Measurements from ENCODE around the gene HOXD8. TPM values are rescaled to one million over a fixed set of nuclear protein-coding genes. Genes with fewer than 3 reads are reported as not detected.

Gene HOXD8
- polyA plus RNA-seq, 1 of the 3 experiments (the other 2 are of a cell fraction), result 6.4 TPM

DNA sequence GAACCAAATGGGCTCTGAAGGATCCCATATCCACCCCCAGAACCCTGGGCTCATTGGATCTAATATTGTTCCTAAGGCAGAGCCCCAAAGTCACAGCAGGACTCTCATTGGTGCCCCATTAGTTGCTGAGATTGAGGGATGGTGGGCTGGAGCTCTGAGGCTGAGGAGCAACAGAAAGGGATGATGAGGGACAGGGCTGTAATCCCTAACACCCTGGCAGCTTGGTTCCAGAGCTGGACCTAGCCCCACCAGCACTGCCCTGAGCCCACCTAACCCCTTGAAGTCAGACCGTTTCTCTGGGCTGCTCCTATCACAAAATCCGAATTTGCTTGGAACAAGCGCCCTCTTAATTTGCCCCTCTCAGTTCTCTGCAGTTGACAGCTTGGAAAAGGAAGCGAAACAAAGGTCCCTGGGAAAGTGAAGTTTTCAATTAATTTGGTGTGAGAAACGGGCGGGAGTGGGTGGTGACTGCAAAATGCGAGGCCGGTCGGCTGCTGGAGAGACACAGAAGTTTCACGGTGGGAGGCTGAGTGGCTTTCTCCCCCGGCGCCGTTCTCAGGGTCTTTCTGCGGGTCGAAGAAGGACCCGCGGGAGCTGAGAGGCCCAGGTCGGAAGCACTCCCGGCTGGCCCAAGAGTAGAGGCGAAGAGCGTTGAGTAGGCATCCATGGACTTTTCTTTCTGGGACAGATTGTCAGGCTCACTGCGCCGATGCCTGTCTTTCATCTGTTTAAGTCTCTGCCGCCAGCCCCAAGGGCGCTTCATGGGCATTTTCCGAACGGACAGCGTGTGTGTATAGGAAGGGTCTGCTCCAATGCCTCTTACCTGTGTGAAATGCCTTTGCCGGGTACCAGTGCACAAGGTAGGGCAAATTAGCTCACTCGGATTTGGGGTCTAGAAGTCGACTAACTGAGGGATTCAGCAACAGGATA lies 37.9 kb upstream of the HOXD8 start:
- Histone ChIP-seq H3K9ac (no peak overlapping the region), H3K4me3 (ENCODE audit: low read depth in 2 of 2, low read length in 1 of 2) (no peak overlapping the region), H3K79me2 (ENCODE audit: insufficient read depth) (no peaks in the 10 kb centered on the region), H3K36me3 (replicated peaks in 1 of 2; ENCODE audit: control insufficient read depth in 1 of 2, insufficient read depth in 2 of 2, low read length in 1 of 2) (no peaks in the 10 kb centered on the region), H4K20me1 (ENCODE audit: insufficient read depth) (0 out of 2 replicates have a peak, but pooled peaks cover 3% of the 10 kb centered on the region), H3K27me3 (ENCODE audit: insufficient read depth) (peaks cover 95% of the 10 kb centered on the region), H3K4me2 (no peak overlapping the region), H3K9me3 (no peaks in the 10 kb centered on the region), H3K27ac (ENCODE audit: low read depth in 2 of 2, low read length in 1 of 2) (no peak overlapping the region), H3K9me2 (no peaks in the 10 kb centered on the region), H3F3A (replicated peaks; ENCODE audit: insufficient read depth) (no peaks in the 10 kb centered on the region), H2AFZ (ENCODE audit: low read depth) (no peak overlapping the region), H3K4me1 (ENCODE audit: control insufficient read depth in 1 of 2, insufficient read depth in 2 of 2, low read depth in 1 of 2, low read length in 1 of 2) (peaks cover 0 to 11% of the 10 kb centered on the region in 2 experiments; a peak in 1 of 4 replicates)
- CTCF ChIA-PET, result interaction anchor here (0.7 to 13.5 kb wide), 10 partner anchors 9 to 1392 kb away, joined by 3 to 264 read pairs (median 4); partner anchors contain the start of genes EVX2, HOXD10, HOXD11 and HOXD9
- DNase-seq, result no peak
- TF ChIP-seq, protein P1, sequence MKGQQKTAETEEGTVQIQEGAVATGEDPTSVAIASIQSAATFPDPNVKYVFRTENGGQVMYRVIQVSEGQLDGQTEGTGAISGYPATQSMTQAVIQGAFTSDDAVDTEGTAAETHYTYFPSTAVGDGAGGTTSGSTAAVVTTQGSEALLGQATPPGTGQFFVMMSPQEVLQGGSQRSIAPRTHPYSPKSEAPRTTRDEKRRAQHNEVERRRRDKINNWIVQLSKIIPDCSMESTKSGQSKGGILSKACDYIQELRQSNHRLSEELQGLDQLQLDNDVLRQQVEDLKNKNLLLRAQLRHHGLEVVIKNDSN (IDR thresholded peaks at IDR 0.05; ENCODE audit: borderline replicate concordance, low read depth), result no peak
- peak; percentile 79; the same call in 1 of the 2 replicates for TF ChIP-seq EZH2phosphoT487 (IDR thresholded peaks at IDR 0.05; ENCODE audit: borderline replicate concordance, low read depth)
- WGBS (ENCODE audit: low lambda C conversion rate), result 43% methylated on average over 29 of the region's 31 CpGs
- POLR2A ChIA-PET, result no interaction called here

- Histone ChIP-seq H3K9ac (no peak within 1 kb of the TSS), H3K36me3 (replicated peaks in 1 of 2; ENCODE audit: control insufficient read depth in 1 of 2, insufficient read depth in 2 of 2, low read length in 1 of 2) (no peaks in the 10 kb centered on the region), H2AFZ (ENCODE audit: low read depth) (no peak within 1 kb of the TSS), H3K4me1 (ENCODE audit: control insufficient read depth in 1 of 2, insufficient read depth in 2 of 2, low read depth in 1 of 2, low read length in 1 of 2) (peaks cover 0 to 19% of the 10 kb centered on the region in 2 experiments; a peak in 1 of 4 replicates), H3K79me2 (ENCODE audit: insufficient read depth) (no peaks in the 10 kb centered on the region), H3K9me2 (no peaks in the 10 kb centered on the region), H4K20me1 (ENCODE audit: insufficient read depth) (no peaks in the 10 kb centered on the region), H3K27ac (ENCODE audit: low read depth in 2 of 2, low read length in 1 of 2) (no peak within 1 kb of the TSS), H3K4me3 (ENCODE audit: low read depth in 2 of 2, low read length in 1 of 2) (peak within 1 kb of the TSS in 1 of 2 experiments; percentile 38; a peak in 3 of 4 replicates), H3K27me3 (ENCODE audit: insufficient read depth) (peaks cover 94% of the 10 kb centered on the region), H3K9me3 (no peaks in the 10 kb centered on the region), H3F3A (replicated peaks; ENCODE audit: insufficient read depth) (no peaks in the 10 kb centered on the region), H3K4me2 (peak within 1 kb of the TSS; percentile 65; the same call in 1 of the 2 replicates)
- DNase-seq, result peak; percentile 72
- TF ChIP-seq GABPA (IDR thresholded peaks at IDR 0.05; ENCODE audit: low read depth) (no peak), FOSL2 (IDR thresholded peaks at IDR 0.05; ENCODE audit: borderline replicate concordance, low read depth) (no peak), SMC3 (IDR thresholded peaks at IDR 0.05; ENCODE audit: low read depth, low read length) (no peak), EZH2phosphoT487 (IDR thresholded peaks at IDR 0.05; ENCODE audit: borderline replicate concordance, low read depth) (no peak; the same call in 1 of the 2 replicates), SIN3A (IDR thresholded peaks at IDR 0.05; ENCODE audit: borderline replicate concordance, low read depth, low read length) (no peak), TEAD4 (IDR thresholded peaks at IDR 0.05; ENCODE audit: borderline replicate concordance, insufficient read depth) (no peak), RAD21 (IDR thresholded peaks at IDR 0.05; ENCODE audit: low read length) (no peak)
- TF ChIP-seq, protein P2, sequence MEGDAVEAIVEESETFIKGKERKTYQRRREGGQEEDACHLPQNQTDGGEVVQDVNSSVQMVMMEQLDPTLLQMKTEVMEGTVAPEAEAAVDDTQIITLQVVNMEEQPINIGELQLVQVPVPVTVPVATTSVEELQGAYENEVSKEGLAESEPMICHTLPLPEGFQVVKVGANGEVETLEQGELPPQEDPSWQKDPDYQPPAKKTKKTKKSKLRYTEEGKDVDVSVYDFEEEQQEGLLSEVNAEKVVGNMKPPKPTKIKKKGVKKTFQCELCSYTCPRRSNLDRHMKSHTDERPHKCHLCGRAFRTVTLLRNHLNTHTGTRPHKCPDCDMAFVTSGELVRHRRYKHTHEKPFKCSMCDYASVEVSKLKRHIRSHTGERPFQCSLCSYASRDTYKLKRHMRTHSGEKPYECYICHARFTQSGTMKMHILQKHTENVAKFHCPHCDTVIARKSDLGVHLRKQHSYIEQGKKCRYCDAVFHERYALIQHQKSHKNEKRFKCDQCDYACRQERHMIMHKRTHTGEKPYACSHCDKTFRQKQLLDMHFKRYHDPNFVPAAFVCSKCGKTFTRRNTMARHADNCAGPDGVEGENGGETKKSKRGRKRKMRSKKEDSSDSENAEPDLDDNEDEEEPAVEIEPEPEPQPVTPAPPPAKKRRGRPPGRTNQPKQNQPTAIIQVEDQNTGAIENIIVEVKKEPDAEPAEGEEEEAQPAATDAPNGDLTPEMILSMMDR (IDR thresholded peaks at IDR 0.05), result no peak
- TF ChIP-seq, protein P3, sequence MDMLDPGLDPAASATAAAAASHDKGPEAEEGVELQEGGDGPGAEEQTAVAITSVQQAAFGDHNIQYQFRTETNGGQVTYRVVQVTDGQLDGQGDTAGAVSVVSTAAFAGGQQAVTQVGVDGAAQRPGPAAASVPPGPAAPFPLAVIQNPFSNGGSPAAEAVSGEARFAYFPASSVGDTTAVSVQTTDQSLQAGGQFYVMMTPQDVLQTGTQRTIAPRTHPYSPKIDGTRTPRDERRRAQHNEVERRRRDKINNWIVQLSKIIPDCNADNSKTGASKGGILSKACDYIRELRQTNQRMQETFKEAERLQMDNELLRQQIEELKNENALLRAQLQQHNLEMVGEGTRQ (IDR thresholded peaks at IDR 0.05; ENCODE audit: borderline replicate concordance, low read depth, low read length), result no peak
- WGBS (ENCODE audit: low lambda C conversion rate), result 6% methylated on average over 33 of the region's 95 CpGs
- ChIA-PET CTCF (interaction anchor here (0.7 to 13.5 kb wide), 10 partner anchors 9 to 1393 kb away, joined by 3 to 264 read pairs (median 4); partner anchors contain the start of genes EVX2, HOXD10, HOXD11 and HOXD9), POLR2A (interaction anchor here (0.7 kb wide), 1 partner anchor 111 kb away, joined by 3 read pairs; no protein-coding TSS in a partner anchor)
These were observed 37.0 kb upstream of the HOXD8 start, which contains the start of gene HOXD13 for GRCh38 chr2:176092270-176093144. TSS of gene HOXD13 (plus strand) at chr2:176092721. CDS start at chr2:176092891, 170 bp downstream.

All from SK-N-SH (cell line).